GM12891 (cell line): ENCODE data around the gene GPRC5A.

Experiments
- POLR2A ChIP-seq: IDR thresholded peaks from 2 replicates; pipeline ENCODE4 v1.6.1; 2011; ENCODE audit warnings: low read depth, low read length, control low read depth
- POLR2AphosphoS5 ChIP-seq: IDR thresholded peaks from 2 replicates; pipeline ENCODE4 v1.6.1; 2011; ENCODE audit warnings: low read depth, low read length, control low read depth
- POU2F2 ChIP-seq: IDR thresholded peaks from 2 replicates; pipeline ENCODE4 v1.6.1; 2011; ENCODE audit warnings: low read depth, mild to moderate bottlenecking, control low read depth, low read length, moderate library complexity

DNA sequence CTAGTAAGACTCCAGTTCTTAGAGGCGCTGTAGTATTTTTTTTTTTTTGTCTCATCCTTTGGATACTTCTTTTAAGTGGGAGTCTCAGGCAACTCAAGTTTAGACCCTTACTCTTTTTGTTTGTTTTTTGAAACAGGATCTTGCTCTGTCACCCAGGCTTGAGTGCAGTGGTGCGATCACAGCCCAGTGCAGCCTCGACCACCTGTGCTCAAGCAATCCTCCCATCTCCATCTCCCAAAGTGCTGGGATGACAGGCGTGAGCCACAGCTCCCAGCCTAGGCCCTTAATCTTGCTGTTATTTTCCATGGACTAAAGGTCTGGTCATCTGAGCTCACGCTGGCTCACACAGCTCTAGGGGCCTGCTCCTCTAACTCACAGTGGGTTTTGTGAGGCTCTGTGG is 21.3 kb downstream of the GPRC5A start:
- TF ChIP-seq POLR2A (no peak), POLR2AphosphoS5 (no peak), POU2F2 (no peak)
